HG02798 (cell line): Measurements from ENCODE around the gene MACROD1.
A peak's percentile ranks its signal among the peaks of the same experiment; 100 is the strongest.
"Not testable (repeated sequence)": the region's sequence is repeated elsewhere in the genome, so short reads cannot be mapped to it uniquely, and the experiment has no call there.

Experiments
- ATAC-seq: cut with Tn5 transposase; IDR thresholded peaks from one replicate; pipeline ENCODE4 v1.9.1; 2021; ENCODE audit warnings: mild to moderate bottlenecking; ENCODE audit not compliant: unreplicated experiment, poor library complexity

The MACROD1 gene

DNA sequence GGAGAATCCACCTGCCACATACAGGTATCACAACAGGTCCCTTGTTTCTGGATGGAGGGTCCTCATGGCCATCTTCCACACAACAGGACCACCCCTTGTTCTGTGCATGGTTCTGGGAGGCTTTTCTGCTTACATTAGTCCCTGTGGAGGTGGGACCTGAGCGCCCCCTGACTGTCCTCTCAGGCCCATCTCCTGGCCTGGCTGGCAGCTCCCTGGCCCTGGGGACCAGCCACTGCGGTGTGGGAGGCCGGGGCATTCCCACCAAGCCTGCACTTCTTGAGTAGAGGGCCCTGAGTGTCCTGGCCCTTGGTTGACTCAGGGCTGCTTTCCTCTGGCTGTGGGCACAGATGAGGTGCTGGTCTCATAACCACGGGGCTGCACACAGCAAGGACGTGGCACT is 186.5 kb downstream of the MACROD1 start:
- ATAC-seq = no peak

DNA sequence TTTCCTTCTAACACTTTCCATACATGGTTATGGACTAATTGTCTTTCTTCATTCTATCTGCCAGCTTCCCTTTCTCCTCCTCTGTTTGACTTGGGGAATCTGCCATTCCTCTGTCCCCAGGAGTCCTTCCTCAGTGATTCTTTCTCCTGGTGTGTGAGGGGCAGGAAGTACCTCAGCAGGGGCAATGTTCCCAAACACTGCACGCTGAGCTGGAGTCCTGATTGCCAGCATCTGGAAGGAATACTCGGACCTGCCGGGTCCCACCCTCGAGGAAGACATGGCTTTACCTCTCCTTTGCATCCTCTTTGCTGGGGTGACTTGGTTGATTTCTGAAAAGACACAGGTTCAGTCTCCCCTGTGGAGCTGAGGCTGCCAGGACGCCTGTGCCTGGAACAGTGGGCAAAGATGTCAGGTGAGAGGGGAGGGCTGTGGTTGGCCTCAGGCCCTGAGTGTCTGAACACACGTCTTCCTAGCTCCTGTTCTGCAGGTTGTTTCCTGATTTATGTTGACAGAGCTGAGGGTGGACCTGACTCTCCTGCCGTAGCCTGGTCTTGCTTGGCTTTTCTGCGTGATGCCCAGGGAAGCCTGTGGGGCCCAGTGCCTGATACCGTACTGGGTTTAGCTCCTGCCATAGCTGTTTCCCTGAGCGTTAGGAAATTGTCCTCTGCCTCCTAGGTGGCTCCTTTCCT is 187.2 kb downstream of the MACROD1 start:
- ATAC-seq = no peak

DNA sequence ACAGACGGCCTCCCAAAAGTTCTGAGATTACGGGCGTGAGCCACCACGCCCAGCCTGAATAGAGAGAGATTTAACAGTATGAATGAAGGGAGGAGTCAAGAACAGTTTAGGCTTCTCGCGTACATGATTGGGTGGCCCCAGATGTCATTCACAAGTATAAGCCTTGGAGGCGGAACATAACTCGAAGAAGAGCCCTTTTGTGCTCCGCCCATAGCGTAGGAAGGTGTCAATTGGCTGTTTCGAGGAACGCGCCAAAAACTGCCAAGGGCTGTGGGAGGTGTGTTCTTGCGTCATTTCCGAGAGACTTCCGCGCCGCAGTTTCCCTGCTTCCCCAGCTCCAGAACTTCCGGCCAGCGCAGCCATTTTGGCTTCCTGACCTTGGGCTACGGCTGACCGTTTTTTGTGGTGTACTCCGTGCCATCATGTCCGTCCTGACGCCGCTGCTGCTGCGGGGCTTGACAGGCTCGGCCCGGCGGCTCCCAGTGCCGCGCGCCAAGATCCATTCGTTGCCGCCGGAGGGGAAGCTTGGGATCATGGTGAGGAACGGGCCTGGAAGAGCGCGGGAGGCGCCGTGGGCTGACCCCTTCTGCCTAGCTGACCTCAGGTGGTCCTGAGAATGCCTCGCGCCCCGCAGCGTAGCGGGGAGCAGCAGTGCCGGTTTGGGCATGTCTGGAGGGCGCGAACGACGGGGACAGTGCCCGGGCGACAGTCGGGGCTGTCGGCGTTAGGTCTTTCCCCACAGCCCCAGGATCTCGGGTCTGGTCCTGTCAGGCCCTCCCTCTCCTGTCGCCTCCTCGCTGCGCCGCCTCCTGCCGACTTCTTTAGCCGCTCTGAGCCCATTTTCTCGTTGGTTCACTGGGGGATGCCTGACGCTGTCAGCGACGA is 191.4 kb downstream of the MACROD1 start, which contains the start of gene COX8A:
Gene COX8A (plus strand): TSS at position 362 of the 885 bp plus-strand sequence. CDS start 61 bp downstream, at position 423.
- peak; percentile 96 for ATAC-seq

DNA sequence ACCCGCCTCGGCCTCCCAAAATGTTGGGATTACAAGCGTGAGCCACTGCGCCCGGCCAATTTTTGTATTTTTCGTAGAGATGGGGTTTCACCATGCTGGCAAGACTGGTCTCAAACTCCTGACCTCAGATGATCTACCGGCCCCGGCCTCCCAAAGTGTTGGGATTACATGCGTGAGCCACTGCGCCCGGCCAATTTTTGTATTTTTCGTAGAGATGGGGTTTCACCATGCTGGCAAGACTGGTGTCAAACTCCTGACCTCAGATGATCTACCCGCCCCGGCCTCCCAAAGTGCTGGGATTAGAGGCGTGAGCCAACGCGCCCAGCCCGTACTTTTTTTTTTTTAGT is 192.0 kb downstream of the MACROD1 start:
- not testable (repeated sequence) for ATAC-seq

DNA sequence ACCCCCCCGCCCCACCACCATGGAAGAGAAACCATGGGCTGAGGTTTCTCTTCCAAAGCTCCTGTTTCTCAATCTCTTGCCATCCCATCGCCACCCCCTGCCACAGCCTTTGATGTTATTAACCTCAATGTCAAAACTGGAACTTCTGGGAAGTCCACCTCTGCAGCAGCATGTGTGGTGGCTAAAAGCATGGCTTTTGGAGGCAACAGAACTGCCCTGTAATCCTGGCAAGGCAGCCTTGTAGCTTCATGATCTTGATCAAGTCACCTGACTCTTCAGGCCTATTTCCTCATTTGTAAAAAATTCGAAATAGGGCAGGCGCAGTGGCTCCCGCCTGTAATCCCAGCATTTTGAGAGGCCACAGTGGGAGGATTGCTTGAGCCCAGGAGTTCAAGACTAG is 195.0 kb downstream of the MACROD1 start:
- ATAC-seq = no peak

DNA sequence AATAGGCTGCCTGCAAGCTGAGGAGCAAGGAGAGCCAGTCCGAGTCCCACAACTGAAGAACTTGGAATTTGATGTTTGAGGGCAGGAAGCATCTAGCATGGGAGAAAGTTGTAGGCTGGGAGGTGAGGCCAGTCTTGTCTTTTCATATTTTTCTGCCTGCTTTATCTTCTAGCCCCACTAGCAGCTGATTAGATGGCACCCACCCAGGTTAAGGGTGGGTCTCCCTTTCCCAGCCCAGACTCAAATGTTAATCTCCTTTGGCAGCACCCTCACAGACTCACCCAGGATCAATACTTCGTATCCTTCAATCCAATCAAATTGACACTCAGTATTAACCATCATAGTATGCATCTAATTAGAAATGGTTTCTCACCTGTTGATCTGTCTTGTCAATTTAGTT is 196.5 kb downstream of the MACROD1 start:
- no peak for ATAC-seq

DNA sequence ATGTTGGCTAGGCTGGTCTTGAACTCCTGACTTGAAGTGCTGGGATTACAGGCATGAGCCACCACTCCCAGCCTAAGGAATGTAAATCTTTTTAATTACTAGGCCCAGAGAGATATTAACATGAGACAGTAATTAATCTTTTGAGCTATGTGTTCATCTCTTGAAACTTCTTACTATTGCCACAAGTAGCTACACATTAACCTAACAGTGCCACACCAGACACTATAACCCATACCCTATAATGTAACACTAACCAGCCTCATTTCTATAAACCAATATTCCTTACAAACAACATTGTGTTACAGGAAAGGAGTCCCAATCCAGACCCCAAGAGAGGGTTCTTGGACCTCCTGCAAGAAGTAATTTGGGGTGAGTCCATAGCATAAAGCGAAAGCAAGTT is 199.5 kb downstream of the MACROD1 start:
- ATAC-seq = no peak

DNA sequence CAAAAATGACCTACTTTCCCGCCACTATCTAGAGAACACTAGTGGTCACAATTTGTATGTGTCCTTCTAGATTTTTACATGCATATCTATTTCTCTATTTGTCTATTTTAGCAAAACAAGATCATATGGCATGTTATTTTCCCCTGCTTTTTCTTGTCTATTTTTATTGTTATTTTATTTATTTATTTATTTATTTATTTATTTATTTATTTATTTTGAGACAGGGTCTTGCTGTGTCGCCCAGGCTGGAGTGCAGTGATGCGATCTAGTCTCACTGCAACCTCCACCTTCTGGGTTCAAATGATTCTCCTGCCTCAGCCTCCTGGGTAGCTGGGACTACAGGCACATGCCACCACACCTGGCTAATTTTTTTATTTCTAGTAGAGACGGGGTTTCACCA is 202.0 kb downstream of the MACROD1 start:
- ATAC-seq = not testable (repeated sequence)

DNA sequence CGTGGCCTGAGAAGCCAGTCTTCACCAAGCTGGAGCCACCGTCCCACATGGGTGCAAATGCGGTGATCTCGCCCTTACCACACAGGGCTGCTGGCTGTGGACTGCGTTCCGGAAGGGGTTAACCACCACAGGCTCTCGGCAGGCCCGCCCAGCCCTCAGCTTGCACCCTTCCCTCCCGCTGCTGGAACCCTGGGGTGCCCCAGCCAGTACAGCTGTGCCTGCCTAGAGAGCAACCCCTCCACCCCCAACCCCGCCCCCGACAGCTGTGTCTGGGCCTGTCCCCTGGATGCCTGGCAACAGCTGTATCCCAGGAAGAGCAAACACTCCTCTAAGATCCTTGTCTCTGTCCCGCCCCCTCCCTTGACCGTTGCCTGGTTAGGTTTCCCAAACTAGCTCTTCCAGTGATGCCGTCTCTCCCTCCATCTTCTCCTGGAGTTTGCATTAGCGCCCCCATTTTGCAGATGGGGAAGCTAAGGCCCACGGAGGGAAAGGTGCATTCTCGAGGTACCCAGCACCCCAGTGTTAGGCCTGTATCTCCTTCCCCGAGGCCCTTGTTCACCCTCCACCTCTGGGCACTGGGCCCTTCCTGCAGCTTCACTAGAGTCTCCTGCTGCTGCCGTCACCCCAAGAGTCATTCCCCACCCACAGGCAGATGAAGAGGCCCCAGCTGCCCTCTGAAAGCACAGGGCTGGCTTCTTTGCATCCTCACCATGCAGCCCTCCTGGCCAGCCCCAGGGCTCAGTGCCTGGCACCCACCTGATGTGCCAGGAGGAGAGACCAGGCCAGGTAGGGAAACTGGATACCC is 204.1 kb downstream of the MACROD1 start:
- ATAC-seq = no peak

DNA sequence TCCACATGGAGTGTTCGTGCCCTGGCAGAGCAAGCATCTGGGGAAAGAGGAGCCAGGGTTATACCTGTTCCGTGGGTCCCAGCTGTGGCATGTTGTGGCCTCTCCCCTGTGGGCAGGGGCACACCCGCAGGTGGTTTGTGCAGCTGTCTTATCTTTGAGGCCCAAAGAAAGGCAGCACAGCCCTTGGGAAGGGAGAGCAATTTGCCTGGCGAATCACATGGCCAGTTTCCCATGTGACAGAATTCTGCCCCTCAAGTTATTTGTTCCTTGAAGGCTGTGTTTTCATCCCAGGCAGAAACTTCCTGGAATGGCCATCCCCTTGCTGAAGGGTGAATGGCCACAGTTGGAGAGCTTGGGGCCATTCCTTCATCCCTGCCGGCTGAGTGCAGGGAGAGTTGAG is 207.9 kb downstream of the MACROD1 start:
- ATAC-seq = no peak

DNA sequence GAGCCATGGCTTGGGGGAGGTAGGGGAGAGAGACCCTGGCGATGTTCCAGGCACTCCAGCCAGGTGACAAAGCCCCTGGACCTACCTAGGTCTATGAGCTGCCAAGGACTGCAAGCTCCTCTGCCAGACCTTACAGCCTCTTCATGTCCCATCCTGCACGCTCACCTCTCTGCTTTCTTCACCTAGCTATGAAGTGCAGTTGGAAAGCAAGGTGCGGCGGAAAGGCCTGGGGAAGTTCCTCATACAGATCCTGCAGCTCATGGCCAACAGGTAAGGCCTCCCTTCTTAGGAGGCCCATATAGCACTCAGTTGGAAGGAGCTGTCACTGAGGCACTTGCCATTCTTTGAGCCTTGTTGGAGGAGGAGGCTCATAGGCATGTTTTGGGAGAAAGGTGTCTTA is 213.3 kb downstream of the MACROD1 start:
- no peak for ATAC-seq

DNA sequence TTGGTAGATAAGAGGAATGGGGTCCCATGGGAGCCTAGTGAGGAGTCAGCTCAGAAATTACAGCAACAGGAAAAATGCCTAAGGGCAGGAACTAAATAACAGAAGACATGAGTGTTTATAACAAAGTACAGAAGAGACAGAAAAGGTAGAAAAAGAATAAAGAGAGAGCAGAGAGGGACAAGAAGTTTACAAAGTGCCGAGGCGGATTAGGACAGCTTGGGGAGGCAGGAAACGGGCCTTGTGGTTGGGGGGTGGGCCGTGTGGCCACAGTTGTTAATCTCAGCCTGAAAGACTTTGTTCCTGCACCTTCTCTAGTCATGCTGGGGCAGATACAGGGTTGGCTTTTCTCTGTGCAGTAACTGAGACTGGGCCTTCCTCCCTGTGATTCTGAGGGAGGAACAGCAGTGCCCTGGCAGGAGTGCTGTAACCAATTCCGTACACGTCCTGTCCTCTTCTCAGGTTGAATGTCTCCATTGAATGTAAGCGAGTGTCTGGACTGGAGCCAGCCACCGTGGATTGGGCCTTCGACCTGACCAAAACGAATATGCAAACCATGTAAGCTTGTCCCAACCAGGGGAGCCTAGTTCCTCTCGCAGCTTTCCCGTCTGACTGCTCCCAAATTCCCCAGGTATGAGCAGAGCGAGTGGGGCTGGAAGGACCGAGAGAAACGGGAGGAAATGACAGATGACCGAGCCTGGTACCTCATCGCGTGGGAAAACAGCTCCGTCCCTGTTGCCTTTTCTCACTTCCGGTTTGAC is 214.0 kb downstream of the MACROD1 start:
- no peak for ATAC-seq
